HG03558 (cell line): ENCODE results near the gene CNDP1.
"Not testable (repeated sequence)": the region's sequence is repeated elsewhere in the genome, so short reads cannot be mapped to it uniquely, and the experiment has no call there.

Experiments
- ATAC-seq: cut with Tn5 transposase; IDR thresholded peaks from one replicate; pipeline ENCODE4 v1.9.1; 2021; ENCODE audit warnings: moderate number of reproducible peaks; ENCODE audit not compliant: unreplicated experiment; ENCODE audit errors: extremely low read depth

Gene CNDP1, protein sequence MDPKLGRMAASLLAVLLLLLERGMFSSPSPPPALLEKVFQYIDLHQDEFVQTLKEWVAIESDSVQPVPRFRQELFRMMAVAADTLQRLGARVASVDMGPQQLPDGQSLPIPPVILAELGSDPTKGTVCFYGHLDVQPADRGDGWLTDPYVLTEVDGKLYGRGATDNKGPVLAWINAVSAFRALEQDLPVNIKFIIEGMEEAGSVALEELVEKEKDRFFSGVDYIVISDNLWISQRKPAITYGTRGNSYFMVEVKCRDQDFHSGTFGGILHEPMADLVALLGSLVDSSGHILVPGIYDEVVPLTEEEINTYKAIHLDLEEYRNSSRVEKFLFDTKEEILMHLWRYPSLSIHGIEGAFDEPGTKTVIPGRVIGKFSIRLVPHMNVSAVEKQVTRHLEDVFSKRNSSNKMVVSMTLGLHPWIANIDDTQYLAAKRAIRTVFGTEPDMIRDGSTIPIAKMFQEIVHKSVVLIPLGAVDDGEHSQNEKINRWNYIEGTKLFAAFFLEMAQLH

DNA sequence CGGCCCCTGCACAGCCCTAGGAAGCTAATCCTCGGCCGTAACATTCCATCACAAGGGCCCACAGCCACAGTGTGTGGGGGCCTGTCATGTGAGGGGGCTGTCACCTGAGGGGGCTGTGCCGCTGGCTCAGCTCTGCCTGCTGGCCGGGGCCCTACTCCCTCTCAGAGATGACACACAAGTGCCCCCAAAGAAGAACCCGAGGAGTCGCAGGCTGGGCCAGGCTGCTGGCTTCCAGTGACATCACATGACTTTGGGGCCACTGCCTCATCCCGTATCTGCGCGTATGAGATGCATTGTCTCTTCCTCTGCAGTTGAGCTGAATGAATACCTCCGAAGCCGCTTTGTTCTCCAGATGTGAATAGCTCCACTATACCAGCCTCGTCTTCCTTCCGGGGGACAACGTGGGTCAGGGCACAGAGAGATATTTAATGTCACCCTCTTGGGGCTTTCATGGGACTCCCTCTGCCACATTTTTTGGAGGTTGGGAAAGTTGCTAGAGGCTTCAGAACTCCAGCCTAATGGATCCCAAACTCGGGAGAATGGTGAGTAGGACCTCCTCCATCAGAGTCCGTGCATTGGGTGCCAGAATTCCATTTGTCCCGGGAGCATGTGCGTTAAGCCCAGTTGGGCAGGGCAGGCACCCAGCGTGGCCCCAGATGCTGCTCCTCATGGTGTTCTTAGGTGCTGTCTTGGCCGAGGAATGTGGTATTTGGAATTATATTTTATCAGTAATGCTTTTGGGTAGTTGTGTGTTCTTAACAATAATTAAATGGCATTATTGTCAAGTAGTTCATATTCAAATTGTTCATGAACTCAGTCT, at the start of gene CNDP1:
Gene CNDP1, plus strand, starts transcription at position 351 of the 820 bp plus-strand sequence. Its CDS starts 168 bp downstream, at position 519.
- no peak for ATAC-seq

- no peak for ATAC-seq
These were observed 48.0 kb upstream of the CNDP1 start for GRCh38 chr18:74486119-74486849.

- ATAC-seq: no peak
These were observed 45.9 kb upstream of the CNDP1 start for GRCh38 chr18:74488354-74488753.

- no peak for ATAC-seq
These were observed 45.4 kb upstream of the CNDP1 start for GRCh38 chr18:74488864-74489263.

- no peak for ATAC-seq
These were observed 44.6 kb upstream of the CNDP1 start for GRCh38 chr18:74489676-74490075.

- no peak for ATAC-seq
These were observed 42.0 kb upstream of the CNDP1 start for GRCh38 chr18:74492259-74492658.

- peak; percentile 19 for ATAC-seq
These were observed 40.6 kb upstream of the CNDP1 start for GRCh38 chr18:74493689-74494088.

DNA sequence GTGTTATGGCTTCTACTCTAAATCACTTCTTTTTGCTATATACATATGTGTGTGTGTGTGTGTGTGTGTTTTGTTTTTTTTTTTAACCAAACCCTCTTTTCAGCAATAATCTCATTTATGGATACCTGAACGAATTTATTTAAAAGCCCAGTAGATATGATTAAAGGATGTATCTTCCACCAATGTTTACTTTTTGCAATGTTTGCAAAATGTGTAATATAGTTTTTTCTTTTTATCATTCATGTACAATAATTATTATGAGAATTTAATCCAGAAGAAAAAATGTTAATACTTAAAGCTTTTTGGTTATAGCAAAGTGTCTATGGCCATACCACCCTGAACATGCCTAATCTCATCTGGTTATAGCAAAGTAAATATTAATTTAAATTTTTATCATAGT, 39.8 kb upstream of the CNDP1 start:
- ATAC-seq: no peak

- peak; percentile 43 for ATAC-seq
These were observed 38.5 kb upstream of the CNDP1 start, which contains the start of gene CNDP2 for GRCh38 chr18:74495581-74496507. Gene CNDP2, plus strand, starts transcription at chr18:74496363. Its CDS starts 3,611 bp downstream, at chr18:74499974.

DNA sequence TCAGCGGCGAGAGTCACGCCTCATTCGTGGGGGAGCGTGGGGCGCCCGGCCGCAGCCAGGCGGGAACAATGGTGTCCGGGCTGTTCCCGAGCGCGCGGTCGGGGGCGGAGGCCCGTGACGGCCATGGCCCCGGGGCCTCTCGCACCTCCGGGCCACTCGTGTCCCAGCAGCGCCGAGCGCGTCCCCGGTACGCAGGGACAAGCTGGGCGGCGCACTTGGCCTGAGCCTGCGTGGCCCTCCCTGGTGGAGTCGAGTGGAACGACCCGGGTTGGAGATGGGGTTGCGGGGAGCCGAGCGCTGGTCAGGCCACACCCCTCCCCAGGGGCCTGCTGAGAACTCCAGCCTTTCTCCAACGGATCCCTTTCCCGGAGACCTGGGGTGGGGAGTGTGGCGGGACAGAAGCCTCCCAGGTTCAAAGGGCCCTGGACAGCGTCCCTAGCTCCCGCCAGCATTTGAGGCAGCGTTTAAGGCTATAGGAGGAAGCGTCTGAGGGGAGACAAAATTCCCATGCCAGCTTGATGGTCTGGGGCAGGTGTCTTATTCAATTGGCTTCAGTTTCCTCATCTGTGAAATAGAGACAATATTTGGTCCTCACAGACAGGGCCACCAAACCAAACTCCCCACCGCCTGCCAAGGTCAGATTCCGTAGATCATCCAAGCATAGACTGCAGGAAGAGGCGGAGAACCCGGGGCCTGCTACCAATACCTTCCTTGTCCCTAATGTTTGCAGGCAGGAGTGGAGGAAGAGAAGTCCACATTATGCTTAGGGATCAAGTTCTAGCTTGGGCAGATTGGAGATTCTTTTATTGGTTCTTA, 37.6 kb upstream of the CNDP1 start:
- ATAC-seq: peak; percentile 2

DNA sequence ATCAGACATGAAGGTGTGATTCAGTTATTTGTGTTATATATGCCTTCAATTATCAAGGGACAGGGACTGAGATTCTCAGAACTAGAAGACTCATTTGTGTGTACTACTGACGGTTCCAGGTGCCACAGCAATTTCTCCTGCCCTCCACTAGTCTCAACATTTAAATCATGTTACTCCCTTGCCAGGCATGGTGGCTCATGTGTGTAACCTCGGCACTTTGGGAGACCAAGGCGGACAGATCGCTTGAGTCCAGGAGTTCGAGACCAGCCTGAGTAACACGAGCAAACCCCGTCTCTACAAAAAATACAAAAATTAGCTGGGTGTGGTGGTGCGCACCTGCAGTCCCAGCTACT, 37.0 kb upstream of the CNDP1 start:
- ATAC-seq: no peak

DNA sequence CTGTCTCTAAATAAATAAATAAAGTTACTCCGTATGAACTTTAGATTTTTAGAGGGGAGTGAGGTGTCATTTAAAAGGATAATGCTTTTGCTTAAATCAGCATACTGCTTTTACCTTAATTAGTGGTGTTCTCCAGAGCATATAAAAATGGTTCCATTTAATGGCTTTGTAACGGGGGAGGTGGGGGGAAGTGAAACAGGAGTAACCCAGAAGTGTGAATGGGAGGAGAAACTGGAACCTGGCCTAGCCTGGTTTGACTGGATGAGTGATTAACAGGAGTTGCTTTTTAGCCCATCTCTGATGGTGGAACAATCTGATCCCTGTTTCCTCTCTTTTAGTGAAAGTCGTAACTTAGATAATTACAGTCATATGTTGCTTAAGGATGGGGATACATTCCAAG, 36.5 kb upstream of the CNDP1 start:
- no peak for ATAC-seq

GRCh38 chr18:74498712-74499627, 35.3 kb upstream of the CNDP1 start:
- peak; percentile 28 for ATAC-seq

DNA sequence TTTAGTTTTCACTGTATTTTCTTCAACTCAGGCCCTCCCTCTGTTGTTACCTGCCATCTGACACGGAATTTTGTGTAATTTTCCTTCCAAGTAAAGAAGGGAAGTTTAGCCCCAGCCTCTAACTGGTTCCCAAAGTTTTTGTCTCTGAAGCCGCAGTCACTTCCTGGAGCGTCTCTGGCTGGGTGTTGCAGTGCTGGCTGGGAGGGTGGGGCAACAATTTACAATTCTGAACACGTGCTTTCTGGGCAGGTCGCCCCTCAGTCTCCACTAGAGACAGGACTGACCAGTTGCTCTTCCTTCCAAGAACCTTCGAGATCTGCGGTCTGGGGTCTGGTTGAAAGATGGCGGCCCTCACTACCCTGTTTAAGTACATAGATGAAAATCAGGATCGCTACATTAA, 34.7 kb upstream of the CNDP1 start:
- ATAC-seq: no peak

- no peak for ATAC-seq
These were observed 33.9 kb upstream of the CNDP1 start for GRCh38 chr18:74500372-74500771.

DNA sequence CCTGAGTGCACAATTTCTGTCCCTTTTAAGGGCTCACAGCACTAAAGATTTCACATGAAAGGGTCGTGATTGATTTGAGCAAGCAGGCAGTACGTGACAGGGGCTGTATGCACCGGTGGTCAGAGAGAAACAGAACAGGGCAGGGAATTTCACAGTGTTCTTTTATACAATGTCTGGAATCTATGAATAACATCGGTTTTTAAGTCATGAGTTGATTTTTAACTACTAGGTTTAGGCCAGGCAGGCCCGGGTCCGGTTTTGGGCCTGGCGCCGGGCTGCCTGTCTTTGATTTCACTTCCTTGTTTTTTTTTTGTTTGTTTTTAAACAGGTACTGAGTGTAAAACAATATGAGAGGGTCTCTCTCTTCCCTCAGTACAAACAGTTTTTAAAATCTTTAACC, 33.5 kb upstream of the CNDP1 start:
- ATAC-seq: not testable (repeated sequence)

DNA sequence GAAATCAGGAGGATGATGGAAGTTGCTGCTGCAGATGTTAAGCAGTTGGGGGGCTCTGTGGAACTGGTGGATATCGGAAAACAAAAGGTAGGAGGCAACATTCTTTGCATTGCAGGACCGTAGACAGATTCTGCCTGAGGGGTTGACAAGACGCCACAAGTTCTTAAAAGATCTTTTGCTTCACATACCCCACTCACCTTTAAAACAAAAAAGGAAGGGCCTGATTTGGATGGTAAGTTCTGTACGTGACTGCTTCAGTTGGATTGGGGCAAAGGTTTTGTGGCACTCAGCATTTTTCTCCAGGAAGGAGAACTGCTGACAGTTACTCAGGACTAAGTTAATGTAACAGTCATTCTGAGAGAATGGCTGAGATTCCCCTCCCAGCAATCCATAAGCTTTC, 32.9 kb upstream of the CNDP1 start:
- no peak for ATAC-seq

GRCh38 chr18:74503137-74503536, 31.2 kb upstream of the CNDP1 start:
- ATAC-seq: no peak
